Endothelial cell of coronary artery (primary cell): ENCODE data around the gene HSF2. TPM values are rescaled to one million over a fixed set of nuclear protein-coding genes. Genes with fewer than 3 reads are reported as not detected.

Experiments used
- total RNA-seq: library from RNA; depleted of rRNA; stranded (reverse); fragments of >200 nt; gene quantifications from 2 replicates; pipeline ENCODE4 v1.2.3, GENCODE V29; 2014

Gene HSF2
- total RNA-seq: 15.3 and 16.8 TPM in 2 replicates

GRCh38 chr6:122399348-122400120, at the start of gene HSF2:
HSF2 (plus strand) TSS chr6:122399652; CDS start chr6:122399738, 86 bp downstream.

GRCh38 chr6:122471107-122472021, 71.9 kb downstream of the HSF2 start, which contains the start of gene SERINC1:
SERINC1 (minus strand) TSS chr6:122471807; CDS start chr6:122471737, 70 bp downstream.

Other genes with a start within 250 kb of the HSF2 start
- gene SERINC1, start 72.2 kb downstream of the HSF2 start, total RNA-seq: 154 and 199 TPM in 2 replicates
- not detected in 2 replicates for gene PKIB, start 210.8 kb downstream of the HSF2 start, total RNA-seq